Measurements from ENCODE around the gene CLCN7. TPM values are rescaled to one million over a fixed set of nuclear protein-coding genes. Genes with fewer than 3 reads are reported as not detected.

The CLCN7 gene
- total and polyA plus RNA-seq, 2 of the 4 experiments (the other 2 are of a cell fraction) = 10.8 to 45.2 TPM

DNA sequence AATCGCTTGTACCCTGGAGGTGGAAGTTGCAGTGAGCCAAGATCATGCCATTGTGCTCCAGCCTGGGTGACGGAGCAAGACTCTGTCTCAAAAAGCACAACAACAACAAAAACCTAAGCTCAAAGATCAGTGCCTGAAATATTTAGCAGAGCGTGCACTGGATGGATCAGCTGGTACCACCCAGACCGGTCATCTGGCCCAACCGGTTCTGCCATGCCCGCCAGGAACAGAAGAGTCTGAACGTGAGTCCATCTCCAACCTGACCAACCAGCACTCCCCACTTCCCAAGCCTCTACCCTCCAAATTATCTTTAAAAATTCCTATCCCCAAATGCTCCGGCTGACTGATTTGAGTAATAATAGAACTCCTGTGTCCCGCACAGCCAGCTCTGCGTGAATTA is 52.8 kb downstream of the CLCN7 start:
- Histone ChIP-seq H3K4ac (ENCODE audit: low read depth, low read length) (no peak overlapping the region), H3K9ac (ENCODE audit: low read depth, low read length) (no peak overlapping the region), H4K20me1 (ENCODE audit: insufficient read depth, low read length) (no peaks in the 10 kb centered on the region), H3K9me3 (ENCODE audit: control insufficient read depth, insufficient read depth, low read length) (no peaks in the 10 kb centered on the region), H3K27me3 (ENCODE audit: control insufficient read depth, insufficient read depth, low read length) (no peaks in the 10 kb centered on the region), H3K36me3 (ENCODE audit: control insufficient read depth, insufficient read depth, low read length) (no peaks in the 10 kb centered on the region), H3K56ac (ENCODE audit: extremely low read depth, insufficient read depth, low read length) (no peak overlapping the region), H3K9me1 (ENCODE audit: insufficient read depth, low read length) (no peaks in the 10 kb centered on the region), H2BK120ac (ENCODE audit: low read depth, low read length) (no peak overlapping the region), H4K91ac (ENCODE audit: insufficient read depth, low read depth, low read length) (no peak overlapping the region), H2AK9ac (replicated peaks; ENCODE audit: low read depth, low read length, poor library complexity) (peak overlapping the region; percentile 78), H3K4me2 (ENCODE audit: low read depth, low read length) (no peak overlapping the region), H4K8ac (ENCODE audit: low read depth in 2 of 2, low read length in 2 of 2) (peak overlapping the region; percentile 58 to 65; a peak in 3 of 4 replicates), H2AK5ac (ENCODE audit: low read depth, low read length) (peak overlapping the region; percentile 67; the same call in 1 of the 2 replicates), H2AFZ (replicated peaks; ENCODE audit: low read length, poor library complexity) (no peak overlapping the region), H2BK15ac (ENCODE audit: low read depth, low read length) (no peak overlapping the region), H3K4me1 (ENCODE audit: control insufficient read depth, insufficient read depth, low read length) (peaks cover 3% of the 10 kb centered on the region; the same call in 1 of the 2 replicates), H2BK5ac (ENCODE audit: low read depth, low read length, poor library complexity, severe bottlenecking) (no peak overlapping the region), H4K5ac (ENCODE audit: low read depth, low read length) (no peak overlapping the region), H3K23ac (ENCODE audit: low read depth, low read length) (no peak overlapping the region), H3K4me3 (ENCODE audit: insufficient read depth, low read depth, low read length) (no peak overlapping the region), H3K18ac (ENCODE audit: low read depth, low read length) (no peak overlapping the region), H3K14ac (replicated peaks; ENCODE audit: low read depth, low read length) (no peak overlapping the region), H3K27ac (ENCODE audit: insufficient read depth, low read length) (no peak overlapping the region), H3K79me1 (ENCODE audit: low read depth in 1 of 2, low read length in 2 of 2) (peaks cover 11 to 23% of the 10 kb centered on the region in 2 experiments), H2BK20ac (ENCODE audit: low read depth, low read length) (no peak overlapping the region)
- 100% methylated on average over 2 of the region's 10 CpGs; no CpG with 5 or more reads in 1 of the 2 experiments for WGBS, 2 experiments (ENCODE audit: extremely low coverage in 2 of 2, insufficient read length in 1 of 2)
- DNase-seq = no peak
- BruUV-seq (replicated peaks) = no TSS peak
- POLR2A ChIA-PET (ENCODE audit: unreplicated experiment) = no interaction called here
- intact Hi-C loops (cut with micrococcal nuclease) (loop anchor here (10.0 kb wide), 1 partner anchor 53 kb away; the partner anchor contains the start of gene CLCN7), dilution Hi-C loops (cut with HindIII; ENCODE audit: low sequenced_read_pairs, unreplicated experiment) (no loop called here), in situ Hi-C loops (cut with MboI; ENCODE audit: low sequenced_read_pairs) (no loop called here)
- ATAC-seq (ENCODE audit: low read depth) = no peak
- no peak for TF ChIP-seq BHLHE40 (IDR thresholded peaks at IDR 0.05; ENCODE audit: low read depth, low read length)
- TF ChIP-seq, protein P1, sequence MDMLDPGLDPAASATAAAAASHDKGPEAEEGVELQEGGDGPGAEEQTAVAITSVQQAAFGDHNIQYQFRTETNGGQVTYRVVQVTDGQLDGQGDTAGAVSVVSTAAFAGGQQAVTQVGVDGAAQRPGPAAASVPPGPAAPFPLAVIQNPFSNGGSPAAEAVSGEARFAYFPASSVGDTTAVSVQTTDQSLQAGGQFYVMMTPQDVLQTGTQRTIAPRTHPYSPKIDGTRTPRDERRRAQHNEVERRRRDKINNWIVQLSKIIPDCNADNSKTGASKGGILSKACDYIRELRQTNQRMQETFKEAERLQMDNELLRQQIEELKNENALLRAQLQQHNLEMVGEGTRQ (IDR thresholded peaks at IDR 0.05; ENCODE audit: low read depth, low read length) = no peak
- no peak for TF ChIP-seq NFE2L2 (IDR thresholded peaks at IDR 0.05; ENCODE audit: low read depth, low read length)
- no peak for TF ChIP-seq CHD1 (IDR thresholded peaks at IDR 0.05; ENCODE audit: low read depth, low read length)
- TF ChIP-seq POLR2A (IDR thresholded peaks at IDR 0.05; ENCODE audit: low read depth, low read length) = no peak
- no peak for TF ChIP-seq RAD21 (IDR thresholded peaks at IDR 0.05; ENCODE audit: low read length)
- no peak for TF ChIP-seq RCOR1 (IDR thresholded peaks at IDR 0.05; ENCODE audit: insufficient replicate concordance, low read length)
- CTCF ChIA-PET = no interaction called here

Data from IMR-90 (cell line).